ENCODE data around the gene LAMP5. TPM values are rescaled to one million over a fixed set of nuclear protein-coding genes. Genes with fewer than 3 reads are reported as not detected.

LAMP5 gene
- total and polyA plus RNA-seq, 10 donors: 0.26 to 1.5 (median 0.73) TPM

DNA sequence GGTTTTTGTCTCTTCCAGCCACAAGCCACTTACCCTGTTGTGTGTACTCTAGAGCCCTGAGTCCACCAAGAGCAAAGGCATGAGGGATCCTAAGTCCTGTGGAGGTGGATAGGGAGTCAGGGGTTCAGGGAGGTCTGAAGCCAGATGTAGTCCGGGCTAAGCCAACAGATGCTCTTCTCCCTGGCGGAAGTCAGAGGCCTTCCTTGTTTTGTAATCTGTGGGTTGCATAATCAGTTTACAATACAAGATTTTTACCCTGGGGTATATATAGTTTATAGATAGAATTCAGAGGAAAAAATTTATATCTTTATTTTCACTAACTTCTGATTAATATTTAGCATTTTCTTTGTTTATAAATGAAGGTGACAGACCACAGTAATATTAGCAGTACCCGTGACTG lies 9.2 kb downstream of the LAMP5 start:
- Histone ChIP-seq H3K27ac (no peak overlapping the region), H3K9me3 (no peaks in the 10 kb centered on the region), H3K27me3 (replicated peaks in 1 of 7) (peaks cover 0 to 17% (median 0%) of the 10 kb centered on the region in 7 donors), H3K4me3 (no peak overlapping the region), H3K36me3 (no peaks in the 10 kb centered on the region), H3K4me1 (no peaks in the 10 kb centered on the region)
- intact Hi-C loops (cut with DNase I; ENCODE audit: low total_unique reads): no loop called here
- WGBS, 5 donors: 56 to 75% (median 63%) methylated on average over 3 of the region's 3 CpGs
- no peak for DNase-seq
- no peak for TF ChIP-seq POLR2A (IDR thresholded peaks at IDR 0.05)
- TF ChIP-seq POLR2AphosphoS5 (IDR thresholded peaks at IDR 0.05): no peak

DNA sequence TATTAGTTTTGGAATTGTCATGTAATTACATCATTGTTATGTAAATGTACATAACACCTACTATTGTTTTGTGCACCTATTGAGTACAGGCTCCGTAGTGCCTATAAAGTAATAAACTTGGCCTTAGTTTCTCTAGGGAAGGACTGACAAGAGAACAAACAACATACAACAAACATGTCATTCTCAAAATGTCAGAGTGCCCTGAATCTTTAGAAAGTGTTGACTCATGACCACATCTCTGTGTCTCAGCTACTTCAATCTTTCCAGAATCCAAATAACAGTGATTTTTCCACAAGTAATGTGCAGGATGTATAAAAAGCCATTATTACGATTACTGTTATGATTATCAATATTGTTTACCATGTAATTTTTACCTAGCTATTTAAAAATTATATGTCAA lies 17.2 kb downstream of the LAMP5 start:
- no peak for DNase-seq
- Histone ChIP-seq H3K36me3 (no peaks in the 10 kb centered on the region), H3K27ac (no peak overlapping the region), H3K4me3 (no peak overlapping the region), H3K9me3 (no peaks in the 10 kb centered on the region), H3K4me1 (no peaks in the 10 kb centered on the region), H3K27me3 (replicated peaks in 1 of 7) (no peaks in the 10 kb centered on the region)
- TF ChIP-seq POLR2A (IDR thresholded peaks at IDR 0.05) (no peak), POLR2AphosphoS5 (IDR thresholded peaks at IDR 0.05) (no peak)
- TF ChIP-seq, protein P1, sequence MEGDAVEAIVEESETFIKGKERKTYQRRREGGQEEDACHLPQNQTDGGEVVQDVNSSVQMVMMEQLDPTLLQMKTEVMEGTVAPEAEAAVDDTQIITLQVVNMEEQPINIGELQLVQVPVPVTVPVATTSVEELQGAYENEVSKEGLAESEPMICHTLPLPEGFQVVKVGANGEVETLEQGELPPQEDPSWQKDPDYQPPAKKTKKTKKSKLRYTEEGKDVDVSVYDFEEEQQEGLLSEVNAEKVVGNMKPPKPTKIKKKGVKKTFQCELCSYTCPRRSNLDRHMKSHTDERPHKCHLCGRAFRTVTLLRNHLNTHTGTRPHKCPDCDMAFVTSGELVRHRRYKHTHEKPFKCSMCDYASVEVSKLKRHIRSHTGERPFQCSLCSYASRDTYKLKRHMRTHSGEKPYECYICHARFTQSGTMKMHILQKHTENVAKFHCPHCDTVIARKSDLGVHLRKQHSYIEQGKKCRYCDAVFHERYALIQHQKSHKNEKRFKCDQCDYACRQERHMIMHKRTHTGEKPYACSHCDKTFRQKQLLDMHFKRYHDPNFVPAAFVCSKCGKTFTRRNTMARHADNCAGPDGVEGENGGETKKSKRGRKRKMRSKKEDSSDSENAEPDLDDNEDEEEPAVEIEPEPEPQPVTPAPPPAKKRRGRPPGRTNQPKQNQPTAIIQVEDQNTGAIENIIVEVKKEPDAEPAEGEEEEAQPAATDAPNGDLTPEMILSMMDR (IDR thresholded peaks at IDR 0.05 in 8 of 11, conservative IDR thresholded peaks at IDR 0.05 in 3 of 11): no peak
- 84 to 86% (median 85%) methylated on average over 2 of the region's 2 CpGs for WGBS, 5 donors
- intact Hi-C loops (cut with DNase I; ENCODE audit: low total_unique reads): no loop called here

DNA sequence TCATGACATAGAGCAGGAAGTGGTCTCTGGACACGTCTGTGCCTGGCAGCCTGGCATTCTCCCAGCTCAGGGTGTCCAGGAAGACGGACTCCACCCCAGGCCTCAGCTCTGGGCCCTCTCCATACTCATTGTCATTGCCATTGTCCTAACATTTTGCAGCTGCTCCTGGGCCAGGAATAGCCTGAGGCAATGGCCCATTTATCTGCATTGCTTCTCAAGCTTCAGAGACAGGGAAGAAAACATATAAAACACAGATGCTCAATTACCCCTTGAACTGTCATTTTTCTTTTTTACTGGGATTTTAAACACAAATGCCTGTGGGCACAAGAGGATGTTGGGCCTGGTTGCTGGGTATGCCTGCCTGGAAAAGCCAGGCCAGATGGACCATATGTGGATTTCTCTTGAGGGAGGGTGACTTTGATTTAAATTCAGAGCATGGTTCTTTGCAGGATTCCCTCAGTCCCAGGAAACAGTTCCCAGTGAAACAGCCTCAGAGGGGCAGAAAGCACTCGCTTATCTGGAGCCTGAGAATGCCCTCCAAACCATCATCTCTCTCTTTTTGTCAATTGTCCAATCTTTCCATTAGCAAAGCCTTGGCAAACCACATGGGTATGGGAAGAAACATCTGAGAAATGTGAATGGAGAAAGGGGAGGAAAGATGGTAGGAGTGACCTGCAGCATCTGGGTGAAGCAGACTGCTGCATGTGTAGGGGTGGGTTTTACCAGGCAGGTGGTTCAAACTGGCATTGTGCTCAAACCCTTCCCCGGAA lies 17.9 kb downstream of the LAMP5 start:
- H3K27ac ChIP-seq: no peak overlapping the region
- intact Hi-C loops (cut with DNase I; ENCODE audit: low total_unique reads): no loop called here

DNA sequence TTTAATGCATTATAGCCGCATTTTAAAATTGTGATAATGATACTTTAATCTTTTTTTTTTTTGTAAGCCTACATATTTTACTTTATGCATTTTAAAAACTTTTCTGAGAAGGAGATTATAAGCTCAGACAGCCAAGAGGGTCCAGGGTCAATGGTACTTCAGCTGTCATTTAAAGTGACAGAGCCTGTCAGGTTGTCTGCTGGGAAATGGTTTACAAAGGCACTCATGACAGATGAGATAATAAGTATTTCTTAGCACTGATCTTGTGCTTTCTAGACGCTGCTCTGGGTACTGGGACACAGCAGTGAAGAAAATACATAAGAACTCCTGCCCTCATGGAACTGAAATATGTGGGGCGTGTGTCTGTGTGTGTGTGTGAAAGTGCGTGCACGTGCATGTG lies 19.6 kb downstream of the LAMP5 start:
- TF ChIP-seq POLR2A (IDR thresholded peaks at IDR 0.05): no peak
- TF ChIP-seq, protein P1 (IDR thresholded peaks at IDR 0.05 in 8 of 11, conservative IDR thresholded peaks at IDR 0.05 in 3 of 11): no peak
- no peak for TF ChIP-seq POLR2AphosphoS5 (IDR thresholded peaks at IDR 0.05)
- intact Hi-C loops (cut with DNase I; ENCODE audit: low total_unique reads): no loop called here

More for the DNA sequence above, 17.9 kb downstream of the LAMP5 start:
- H3K4me1 ChIP-seq: no peaks in the 10 kb centered on the region
- 60 to 67% (median 62%) methylated on average over 4 of the region's 4 CpGs for WGBS, 5 donors
- no peaks in the 10 kb centered on the region for H3K27me3 ChIP-seq (replicated peaks in 1 of 7)
- no peaks in the 10 kb centered on the region for H3K36me3 ChIP-seq
- no peak overlapping the region for H3K4me3 ChIP-seq
- TF ChIP-seq, protein P1 (IDR thresholded peaks at IDR 0.05 in 8 of 11, conservative IDR thresholded peaks at IDR 0.05 in 3 of 11): no peak
- TF ChIP-seq POLR2AphosphoS5 (IDR thresholded peaks at IDR 0.05): no peak
- no peak for TF ChIP-seq POLR2A (IDR thresholded peaks at IDR 0.05)
- DNase-seq: no peak
- no peaks in the 10 kb centered on the region for H3K9me3 ChIP-seq

More for the DNA sequence above, 19.6 kb downstream of the LAMP5 start:
- Histone ChIP-seq H3K4me1 (no peaks in the 10 kb centered on the region), H3K9me3 (no peaks in the 10 kb centered on the region), H3K27me3 (replicated peaks in 1 of 7) (no peaks in the 10 kb centered on the region), H3K4me3 (no peak overlapping the region), H3K36me3 (no peaks in the 10 kb centered on the region), H3K27ac (no peak overlapping the region)
- WGBS, 5 donors: 80 to 85% (median 84%) methylated on average over 5 of the region's 5 CpGs
- no peak for DNase-seq
